Sigmoid colon (tissue), 3 donors: ENCODE results near the gene CLTB.

Experiments
- CTCF ChIP-seq, 4 experiments: fragments of 450-650 bp in 3 of 4; fragments of 200-600 bp in 1 of 4; IDR thresholded peaks; one replicate each; pipeline ENCODE4 v1.5.1; 2016 to 2019; ENCODE audit warnings: antibody characterized with exemption in 4 of 4, mild to moderate bottlenecking in 3 of 4, moderate library complexity in 2 of 4
- POLR2A ChIP-seq, 2 donors: fragments of 450-650 bp; IDR thresholded peaks; one replicate each; pipeline ENCODE4 v1.6.1; 2016; ENCODE audit warnings: antibody characterized with exemption in 2 of 2, mild to moderate bottlenecking in 2 of 2, moderate library complexity in 2 of 2

DNA sequence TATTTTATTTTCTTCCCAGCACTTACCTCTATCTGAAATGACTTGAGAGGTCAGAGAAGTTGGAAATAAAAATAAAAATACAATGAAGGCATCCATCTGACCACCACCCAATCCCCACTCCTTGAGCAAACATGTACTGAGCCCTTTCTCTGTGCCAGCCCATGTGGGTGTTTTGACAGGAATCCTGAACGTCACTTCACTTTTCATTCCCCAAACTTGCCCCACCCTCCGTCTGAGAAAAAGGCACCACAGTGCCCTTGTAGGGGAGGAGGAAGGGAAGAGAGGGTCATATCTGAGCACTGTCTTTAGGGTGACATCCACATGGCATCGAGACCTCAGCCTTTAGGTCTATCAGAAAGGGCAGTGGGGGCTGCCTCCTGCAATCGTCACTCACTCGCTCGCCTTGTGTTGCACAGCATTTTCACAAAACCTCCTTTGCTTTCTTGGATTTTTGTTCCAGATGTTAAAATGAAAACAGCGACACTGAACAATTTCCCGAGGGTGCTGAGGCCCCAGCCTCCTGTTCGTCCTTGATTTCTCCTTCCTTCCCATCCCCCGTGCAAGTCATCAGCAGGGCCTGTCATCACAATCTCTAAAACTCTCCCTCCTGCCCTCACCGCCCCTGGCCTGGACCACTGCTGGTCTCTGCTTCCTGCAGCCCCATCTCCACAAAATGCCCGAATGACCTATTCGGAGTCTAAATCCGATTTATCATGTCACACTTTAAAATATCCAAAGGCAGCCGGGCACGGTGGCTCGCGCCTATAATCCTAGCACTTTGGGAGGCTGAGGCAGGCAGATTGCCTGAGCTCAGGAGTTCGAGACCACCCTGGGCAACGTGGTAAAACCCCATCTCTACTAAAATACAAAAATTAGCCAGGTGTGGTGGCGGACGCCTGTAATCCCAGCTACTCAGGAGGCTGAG, 14.8 kb downstream of the CLTB start:
- TF ChIP-seq CTCF (IDR thresholded peaks at IDR 0.05), result no peak
- no peak for TF ChIP-seq POLR2A (IDR thresholded peaks at IDR 0.05)
